HepG2 (cell line): Measurements from ENCODE around the gene CMTM4. TPM values are rescaled to one million over a fixed set of nuclear protein-coding genes. Genes with fewer than 3 reads are reported as not detected.

Source experiments
- ATF7 ChIP-seq, 2 experiments: fragments of 450-650 bp in 1 of 2; sonication (generic) in 1 of 2; formaldehyde crosslinking in 1 of 2; IDR thresholded peaks; 2 replicates each; pipeline versions ENCODE4 v1.4.0 to v1.6.1; 2016 to 2020; ENCODE audit warnings: antibody characterized with exemption in 1 of 2, mild to moderate bottlenecking in 1 of 2, missing genetic modification reagents in 1 of 2
- HDAC1 ChIP-seq: sonication (generic); formaldehyde crosslinking; IDR thresholded peaks from 2 replicates; pipeline ENCODE4 v1.5.1; 2020; ENCODE audit warnings: mild to moderate bottlenecking, missing genetic modification reagents
- KDM1A ChIP-seq: IDR thresholded peaks from 2 replicates; pipeline ENCODE4 v1.6.1; 2016; ENCODE audit warnings: missing compliant biosample characterization
- MAF1 ChIP-seq: sonication (generic); formaldehyde crosslinking; IDR thresholded peaks from 2 replicates; pipeline ENCODE4 v1.5.0; 2020; ENCODE audit warnings: missing genetic modification reagents, borderline replicate concordance
- NCOR1 ChIP-seq: fragments of 200-600 bp; sonication (generic); IDR thresholded peaks from 2 replicates; pipeline ENCODE4 v1.7.0; 2017; ENCODE audit warnings: antibody characterized with exemption, low read length, borderline replicate concordance
- TARDBP ChIP-seq: sonication (generic); formaldehyde crosslinking; IDR thresholded peaks from 2 replicates; pipeline ENCODE4 v1.8.0; 2022; ENCODE audit warnings: mild to moderate bottlenecking, missing genetic modification reagents
- ZBTB14 ChIP-seq: sonication (generic); formaldehyde crosslinking; IDR thresholded peaks from 2 replicates; pipeline ENCODE4 v1.4.0; 2020; ENCODE audit warnings: missing genetic modification reagents
- ZBTB44 ChIP-seq: sonication (generic); formaldehyde crosslinking; IDR thresholded peaks from 2 replicates; pipeline ENCODE4 v1.4.0; 2020; ENCODE audit warnings: missing genetic modification reagents
- ZBTB7A ChIP-seq: sonication (generic); formaldehyde crosslinking; IDR thresholded peaks from 2 replicates; pipeline ENCODE4 v1.8.0; 2022; ENCODE audit warnings: mild to moderate bottlenecking, missing genetic modification reagents
- ZFYVE20 ChIP-seq: sonication (generic); formaldehyde crosslinking; IDR thresholded peaks from 2 replicates; pipeline ENCODE4 v1.8.0; 2023; ENCODE audit warnings: low read depth, mild to moderate bottlenecking, moderate library complexity, missing genetic modification reagents, borderline replicate concordance
- ZNF205 ChIP-seq: IDR thresholded peaks from 2 replicates; pipeline ENCODE4 v1.6.1; 2018; ENCODE audit warnings: missing biosample characterization, missing genetic modification reagents
- ZNF276 ChIP-seq: sonication (generic); formaldehyde crosslinking; IDR thresholded peaks from 2 replicates; pipeline ENCODE4 v1.4.0; 2020; ENCODE audit warnings: mild to moderate bottlenecking, low read depth, missing genetic modification reagents
- ZNF598 ChIP-seq: sonication (generic); formaldehyde crosslinking; IDR thresholded peaks from 2 replicates; pipeline ENCODE4 v1.5.1; 2020; ENCODE audit warnings: mild to moderate bottlenecking, missing genetic modification reagents, borderline replicate concordance
- ZNF691 ChIP-seq: sonication (generic); formaldehyde crosslinking; IDR thresholded peaks from 2 replicates; pipeline ENCODE4 v1.4.0; 2020; ENCODE audit warnings: missing genetic modification reagents, low read depth, mild to moderate bottlenecking, borderline replicate concordance
- ZNF770 ChIP-seq: sonication (generic); formaldehyde crosslinking; IDR thresholded peaks from 2 replicates; pipeline ENCODE4 v1.5.0; 2020; ENCODE audit warnings: mild to moderate bottlenecking, missing genetic modification reagents
- ZNF784 ChIP-seq: sonication (generic); formaldehyde crosslinking; IDR thresholded peaks from 2 replicates; pipeline ENCODE4 v1.5.1; 2020; ENCODE audit warnings: missing genetic modification reagents, mild to moderate bottlenecking, borderline replicate concordance
- ZSCAN25 ChIP-seq: sonication (generic); formaldehyde crosslinking; IDR thresholded peaks from 2 replicates; pipeline ENCODE4 v1.8.0; 2022; ENCODE audit warnings: mild to moderate bottlenecking, missing genetic modification reagents
- polyA plus RNA-seq, 8 experiments: library from polyadenylated mRNA; depleted of rRNA in 3 of 8; stranded (reverse) in 7 of 8; unstranded in 1 of 8; fragments of >200 nt; fragmentation: Illumina TruSeq in 4 of 8; extraction: Trizol in 4 of 8; gene quantifications; 2 replicates each; pipeline versions ENCODE4 v1.2.1 to v1.2.3, GENCODE V29; 2011 to 2016; ENCODE audit warnings: low read depth in 4 of 8, missing spikeins in 1 of 8, mixed read lengths in 1 of 8; ENCODE audit not compliant: insufficient read depth in 1 of 8
- total RNA-seq, 5 experiments: library from RNA; depleted of rRNA; stranded (reverse); fragments of >200 nt; fragmentation: Illumina TruSeq; extraction: Trizol; gene quantifications; 2 replicates each; pipeline ENCODE4 v1.2.3, GENCODE V29; 2016; ENCODE audit warnings: low read depth in 1 of 5

The CMTM4 gene
- total and polyA plus RNA-seq, 2 of the 13 experiments (the other 11 are each of a cell fraction or from before 2014, with no cell fraction given), result 32.0 to 36.3 TPM

- TF ChIP-seq ZNF276 (peak; percentile 79; the same call in 1 of the 2 replicates), ZNF691 (CRISPR knock-in tag) (peak; percentile 84; the same call in 1 of the 2 replicates), TARDBP (CRISPR knock-in tag) (peak; percentile 88), HDAC1 (CRISPR knock-in tag) (peak; percentile 74; the same call in 1 of the 2 replicates), ZSCAN25 (0 out of 2 replicates have a peak, but pooled peaks have one; percentile 57), ZNF598 (CRISPR knock-in tag) (peak; percentile 98; the same call in 1 of the 2 replicates), ZNF205 (peak; percentile 89), ZBTB44 (CRISPR knock-in tag) (peak; percentile 63; the same call in 1 of the 2 replicates), ZNF770 (CRISPR knock-in tag) (peak; percentile 61; the same call in 1 of the 2 replicates), MAF1 (CRISPR knock-in tag) (0 out of 2 replicates have a peak, but pooled peaks have one; percentile 35), NCOR1 (no peak), ZBTB14 (CRISPR knock-in tag) (no peak), ATF7 (IDR thresholded peaks at IDR 0.05) (no peak), ATF7 (CRISPR knock-in tag; IDR thresholded peaks at IDR 0.05) (peak; percentile 81; the same call in 1 of the 2 replicates), ZNF784 (CRISPR knock-in tag) (0 out of 2 replicates have a peak, but pooled peaks have one; percentile 75), ZFYVE20 (CRISPR knock-in tag) (no peak), KDM1A (CRISPR knock-in tag) (0 out of 2 replicates have a peak, but pooled peaks have one; percentile 16), ZBTB7A (CRISPR knock-in tag) (peak; percentile 74; the same call in 1 of the 2 replicates)
These were observed 88.1 kb downstream of the CMTM4 start (continued) for GRCh38 chr16:66608241-66609138.
